HEK293 (cell line): ENCODE measurements around the gene GPR132.

Source experiments
- BCL11A ChIP-seq: fragments of 450-650 bp; formaldehyde crosslinking; IDR thresholded peaks from 2 replicates; pipeline ENCODE4 v1.5.1; 2016; ENCODE audit warnings: low read depth, missing biosample characterization, missing genetic modification characterization
- EGR2 ChIP-seq: fragments of 450-650 bp; formaldehyde crosslinking; IDR thresholded peaks from 2 replicates; pipeline ENCODE4 v1.5.1; 2016; ENCODE audit warnings: low read depth, missing biosample characterization, missing genetic modification characterization
- GLI4 ChIP-seq: fragments of 450-650 bp; formaldehyde crosslinking; IDR thresholded peaks from 2 replicates; pipeline ENCODE4 v1.5.1; 2016; ENCODE audit warnings: missing biosample characterization, missing genetic modification characterization
- HIC1 ChIP-seq: fragments of 450-650 bp; formaldehyde crosslinking; IDR thresholded peaks from 2 replicates; pipeline ENCODE4 v1.5.1; 2016; ENCODE audit warnings: missing biosample characterization, missing genetic modification characterization
- INSM2 ChIP-seq: fragments of 450-650 bp; formaldehyde crosslinking; IDR thresholded peaks from 2 replicates; pipeline ENCODE4 v1.5.1; 2016; ENCODE audit warnings: missing biosample characterization, missing genetic modification characterization
- KLF17 ChIP-seq: fragments of 450-650 bp; formaldehyde crosslinking; IDR thresholded peaks from 2 replicates; pipeline ENCODE4 v1.5.1; 2016; ENCODE audit warnings: missing biosample characterization, missing genetic modification characterization
- REST ChIP-seq: fragments of 450-650 bp; formaldehyde crosslinking; IDR thresholded peaks from 2 replicates; pipeline ENCODE4 v1.5.1; 2016; ENCODE audit warnings: missing biosample characterization, missing genetic modification characterization
- TSHZ1 ChIP-seq: fragments of 450-650 bp; formaldehyde crosslinking; IDR thresholded peaks from 2 replicates; pipeline ENCODE4 v1.5.1; 2016; ENCODE audit warnings: missing biosample characterization, missing genetic modification characterization, borderline replicate concordance
- ZBTB10 ChIP-seq: fragments of 450-650 bp; formaldehyde crosslinking; IDR thresholded peaks from 2 replicates; pipeline ENCODE4 v1.5.1; 2016; ENCODE audit warnings: missing biosample characterization, missing genetic modification characterization
- ZBTB17 ChIP-seq: fragments of 450-650 bp; formaldehyde crosslinking; IDR thresholded peaks from 2 replicates; pipeline ENCODE4 v1.5.1; 2016; ENCODE audit warnings: missing biosample characterization, missing genetic modification characterization
- ZBTB48 ChIP-seq: fragments of 450-650 bp; formaldehyde crosslinking; IDR thresholded peaks from 2 replicates; pipeline ENCODE4 v1.5.1; 2016; ENCODE audit warnings: missing biosample characterization, missing genetic modification characterization
- ZBTB8A ChIP-seq: fragments of 450-650 bp; formaldehyde crosslinking; IDR thresholded peaks from 2 replicates; pipeline ENCODE4 v1.5.1; 2016; ENCODE audit warnings: missing biosample characterization, missing genetic modification characterization
- ZIC2 ChIP-seq: fragments of 450-650 bp; formaldehyde crosslinking; IDR thresholded peaks from 2 replicates; pipeline ENCODE4 v1.5.1; 2016; ENCODE audit warnings: missing biosample characterization, missing genetic modification characterization
- ZNF148 ChIP-seq: fragments of 450-650 bp; formaldehyde crosslinking; IDR thresholded peaks from 2 replicates; pipeline ENCODE4 v1.5.0; 2017; ENCODE audit warnings: missing biosample characterization, missing genetic modification characterization, borderline replicate concordance
- ZNF324 ChIP-seq: fragments of 450-650 bp; formaldehyde crosslinking; IDR thresholded peaks from 2 replicates; pipeline ENCODE4 v1.5.1; 2016; ENCODE audit warnings: missing biosample characterization, missing genetic modification characterization
- ZNF335 ChIP-seq: fragments of 450-650 bp; formaldehyde crosslinking; conservative IDR thresholded peaks from 2 replicates; pipeline ENCODE4 v1.5.1; 2016; ENCODE audit warnings: missing biosample characterization, missing genetic modification characterization
- ZNF513 ChIP-seq: fragments of 450-650 bp; IDR thresholded peaks from 2 replicates; pipeline ENCODE4 v1.5.1; 2018; ENCODE audit warnings: missing biosample characterization, missing genetic modification characterization

GPR132 gene

GRCh38 chr14:105087963-105088811 is 23.0 kb upstream of the GPR132 start (continued):
- 0 out of 2 replicates have a peak, but pooled peaks have one; percentile 13 for TF ChIP-seq INSM2 (tag by site-specific recombination)
- no peak; the same call in 1 of the 2 replicates for TF ChIP-seq ZBTB10 (tag by site-specific recombination)
- peak; percentile 51 for TF ChIP-seq ZBTB8A (tag by site-specific recombination)
- TF ChIP-seq ZNF148 = no peak
- TF ChIP-seq ZBTB17 = peak; percentile 32; the same call in 1 of the 2 replicates
- TF ChIP-seq ZNF513 (tag by site-specific recombination) = no peak
- TF ChIP-seq HIC1 (tag by site-specific recombination) = peak; percentile 55
- TF ChIP-seq GLI4 (tag by site-specific recombination) = no peak
- TF ChIP-seq EGR2 (tag by site-specific recombination) = peak; percentile 82
- no peak; the same call in 1 of the 2 replicates for TF ChIP-seq ZIC2 (tag by site-specific recombination)
- peak; percentile 28; the same call in 1 of the 2 replicates for TF ChIP-seq TSHZ1 (tag by site-specific recombination)
- peak; percentile 52 for TF ChIP-seq ZNF335 (tag by site-specific recombination)
- peak; percentile 61 for TF ChIP-seq KLF17 (tag by site-specific recombination)
- TF ChIP-seq ZBTB48 (tag by site-specific recombination) = peak; percentile 39; the same call in 1 of the 2 replicates
- TF ChIP-seq REST (tag by site-specific recombination) = peak; percentile 62
- TF ChIP-seq BCL11A (tag by site-specific recombination) = peak; percentile 86
- TF ChIP-seq ZNF324 (tag by site-specific recombination) = 0 out of 2 replicates have a peak, but pooled peaks have one; percentile 44
